GM06990 (cell line): ENCODE results near the gene RHNO1.
"Not testable (repeated sequence)": the region's sequence is repeated elsewhere in the genome, so short reads cannot be mapped to it uniquely, and the experiment has no call there.

Experiments
- DNase-seq: peaks from one replicate; pipeline ENCODE4 v3.0.0-alpha.2; 2011; ENCODE audit not compliant: insufficient read length; ENCODE audit errors: extremely low read depth
- H3K27me3 ChIP-seq: replicated peaks from 2 replicates; pipeline ENCODE4 v1.6.0; 2011; ENCODE audit warnings: low read length; ENCODE audit not compliant: control insufficient read depth, insufficient read depth
- H3K36me3 ChIP-seq: 2 replicates; pipeline ENCODE4 v1.5.1; 2011; ENCODE audit warnings: low read length; ENCODE audit not compliant: control insufficient read depth, insufficient read depth
- H3K4me3 ChIP-seq: replicated peaks from 2 replicates; pipeline ENCODE4 v1.5.1; 2011; ENCODE audit warnings: low read depth, mild to moderate bottlenecking, control low read depth, low read length
- CTCF ChIP-seq: IDR thresholded peaks from 2 replicates; pipeline ENCODE4 v1.5.1; 2011; ENCODE audit warnings: low read length, control low read depth, mild to moderate bottlenecking, inconsistent platforms; ENCODE audit not compliant: insufficient read depth, poor library complexity, severe bottlenecking

The RHNO1 gene

GRCh38 chr12:2860170-2860569, 16.9 kb upstream of the RHNO1 start:
- peaks cover 26% of the 10 kb centered on the region for H3K36me3 ChIP-seq
- no peaks in the 10 kb centered on the region for H3K27me3 ChIP-seq
- no peak for TF ChIP-seq CTCF
- no peak for DNase-seq
- no peak overlapping the region for H3K4me3 ChIP-seq

- H3K4me3 ChIP-seq: no peak overlapping the region
- H3K36me3 ChIP-seq: peaks cover 31% of the 10 kb centered on the region
- no peaks in the 10 kb centered on the region for H3K27me3 ChIP-seq
- no peak for DNase-seq
- TF ChIP-seq CTCF: no peak
Measured at GRCh38 chr12:2862876-2863275, 14.1 kb upstream of the RHNO1 start.

- not testable (repeated sequence) for H3K27me3 ChIP-seq, DNase-seq, H3K4me3 ChIP-seq
- H3K36me3 ChIP-seq: peaks cover 30% of the 10 kb centered on the region
Measured at GRCh38 chr12:2863402-2863801, 13.6 kb upstream of the RHNO1 start.

GRCh38 chr12:2864198-2864597, 12.8 kb upstream of the RHNO1 start:
- no peak for DNase-seq
- no peak overlapping the region for H3K4me3 ChIP-seq
- no peaks in the 10 kb centered on the region for H3K27me3 ChIP-seq
- no peak for TF ChIP-seq CTCF
- peaks cover 25% of the 10 kb centered on the region for H3K36me3 ChIP-seq

GRCh38 chr12:2868986-2869632, 7.9 kb upstream of the RHNO1 start:
- H3K36me3 ChIP-seq: peaks cover 34% of the 10 kb centered on the region
- H3K4me3 ChIP-seq, H3K27me3 ChIP-seq, DNase-seq: not testable (repeated sequence)

GRCh38 chr12:2876431-2877046, 484 bp upstream of the RHNO1 start:
- H3K36me3 ChIP-seq: peaks cover 12% of the 10 kb centered on the region
- no peak for TF ChIP-seq CTCF
- no peaks in the 10 kb centered on the region for H3K27me3 ChIP-seq
- peak; percentile 78 for DNase-seq
- peak overlapping the region; percentile 96 for H3K4me3 ChIP-seq
